ENCODE results near the gene OCIAD2.
A peak's percentile ranks its signal among the peaks of the same experiment; 100 is the strongest.

The OCIAD2 gene, protein sequence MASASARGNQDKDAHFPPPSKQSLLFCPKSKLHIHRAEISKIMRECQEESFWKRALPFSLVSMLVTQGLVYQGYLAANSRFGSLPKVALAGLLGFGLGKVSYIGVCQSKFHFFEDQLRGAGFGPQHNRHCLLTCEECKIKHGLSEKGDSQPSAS

DNA sequence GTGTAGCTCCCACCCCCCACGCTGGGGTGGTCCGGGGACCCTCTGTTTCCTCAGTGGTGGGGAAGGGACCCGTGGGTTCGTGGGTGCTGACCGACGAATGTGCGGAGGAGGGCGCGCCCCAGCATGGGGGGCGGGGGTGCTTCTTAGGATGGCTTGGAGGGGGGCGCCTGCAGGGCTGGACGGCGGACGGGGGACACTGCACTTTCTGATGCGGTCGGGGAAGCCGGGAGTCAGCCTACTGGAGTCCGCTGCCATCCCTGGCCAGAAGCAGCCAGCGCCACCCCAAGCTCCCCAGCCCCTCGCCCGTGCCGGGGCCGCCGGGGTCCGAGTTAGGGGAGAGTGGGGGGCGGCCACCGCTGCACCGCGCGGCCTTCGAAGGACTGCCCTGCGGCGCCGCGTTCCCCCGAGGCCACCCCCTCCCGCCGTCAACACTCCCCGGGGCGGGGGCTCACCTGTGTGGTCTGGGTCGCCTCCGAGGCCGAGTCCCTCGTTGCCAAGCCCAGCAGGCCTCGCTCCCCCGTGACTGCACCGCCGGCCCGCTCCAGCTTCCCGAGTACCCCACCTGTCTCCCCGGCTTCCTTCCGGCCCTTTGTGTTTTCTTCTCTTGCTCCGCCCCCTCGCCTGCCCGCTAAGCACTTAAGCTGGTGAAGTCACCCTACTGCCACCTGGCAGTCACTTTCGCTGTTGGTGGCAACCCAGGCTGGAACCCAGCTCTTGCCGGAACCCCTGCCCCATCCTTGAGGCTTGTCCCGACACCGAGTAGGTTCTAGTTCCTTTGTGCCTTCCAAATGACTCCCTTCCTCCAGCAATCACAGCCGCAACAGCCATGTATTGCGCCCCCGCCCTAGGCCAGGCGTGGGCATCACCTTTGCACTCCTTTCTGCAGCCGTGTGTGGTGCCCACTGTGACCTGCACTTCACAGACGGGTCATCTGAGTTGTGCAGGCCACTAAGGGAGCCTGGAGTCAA is at the start of gene OCIAD2:
Gene OCIAD2, minus strand, starts transcription at position 569 of the 968 bp plus-strand sequence. CDS start 2,225 bp downstream, outside the sequence.
- Mint-ChIP-seq H3K27me3 (ENCODE audit: low read depth) (peaks cover 5% of the 10 kb centered on the region), H3K27ac (peak within 1 kb of the TSS; percentile 87 to 95 (median 92)), H3K9me3 (no peaks in the 10 kb centered on the region), H3K4me1 (peaks cover 15% of the 10 kb centered on the region), H3K36me3 (ENCODE audit: low read depth) (peaks cover 13% of the 10 kb centered on the region), H3K4me3 (peak within 1 kb of the TSS; percentile 95 to 99 (median 96))
- TF ChIP-seq, protein P1, sequence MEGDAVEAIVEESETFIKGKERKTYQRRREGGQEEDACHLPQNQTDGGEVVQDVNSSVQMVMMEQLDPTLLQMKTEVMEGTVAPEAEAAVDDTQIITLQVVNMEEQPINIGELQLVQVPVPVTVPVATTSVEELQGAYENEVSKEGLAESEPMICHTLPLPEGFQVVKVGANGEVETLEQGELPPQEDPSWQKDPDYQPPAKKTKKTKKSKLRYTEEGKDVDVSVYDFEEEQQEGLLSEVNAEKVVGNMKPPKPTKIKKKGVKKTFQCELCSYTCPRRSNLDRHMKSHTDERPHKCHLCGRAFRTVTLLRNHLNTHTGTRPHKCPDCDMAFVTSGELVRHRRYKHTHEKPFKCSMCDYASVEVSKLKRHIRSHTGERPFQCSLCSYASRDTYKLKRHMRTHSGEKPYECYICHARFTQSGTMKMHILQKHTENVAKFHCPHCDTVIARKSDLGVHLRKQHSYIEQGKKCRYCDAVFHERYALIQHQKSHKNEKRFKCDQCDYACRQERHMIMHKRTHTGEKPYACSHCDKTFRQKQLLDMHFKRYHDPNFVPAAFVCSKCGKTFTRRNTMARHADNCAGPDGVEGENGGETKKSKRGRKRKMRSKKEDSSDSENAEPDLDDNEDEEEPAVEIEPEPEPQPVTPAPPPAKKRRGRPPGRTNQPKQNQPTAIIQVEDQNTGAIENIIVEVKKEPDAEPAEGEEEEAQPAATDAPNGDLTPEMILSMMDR (IDR thresholded peaks at IDR 0.05; ENCODE audit: unreplicated experiment in 3 of 3), result no peak

DNA sequence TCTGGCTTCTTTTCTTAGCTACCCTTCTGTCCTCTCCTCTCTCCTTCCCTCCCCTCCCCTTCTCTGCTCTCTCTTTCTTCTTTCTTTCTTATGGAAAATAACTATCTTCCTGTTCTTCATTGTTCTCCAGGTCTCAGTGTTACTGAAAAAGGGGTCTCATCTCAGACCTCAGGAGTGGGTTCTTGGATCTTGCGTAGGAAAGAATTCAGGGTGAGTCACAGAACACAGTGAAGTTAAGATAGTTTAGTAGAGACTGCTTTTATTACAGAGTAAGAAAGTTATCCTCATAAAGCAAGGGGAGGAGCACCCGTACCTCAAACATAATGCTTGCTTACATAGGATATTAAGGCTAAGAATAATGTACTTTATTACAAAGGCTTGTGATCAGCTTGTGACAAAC is 47.7 kb upstream of the OCIAD2 start:
- H3K9me3 Mint-ChIP-seq, result peaks cover 6% of the 10 kb centered on the region

DNA sequence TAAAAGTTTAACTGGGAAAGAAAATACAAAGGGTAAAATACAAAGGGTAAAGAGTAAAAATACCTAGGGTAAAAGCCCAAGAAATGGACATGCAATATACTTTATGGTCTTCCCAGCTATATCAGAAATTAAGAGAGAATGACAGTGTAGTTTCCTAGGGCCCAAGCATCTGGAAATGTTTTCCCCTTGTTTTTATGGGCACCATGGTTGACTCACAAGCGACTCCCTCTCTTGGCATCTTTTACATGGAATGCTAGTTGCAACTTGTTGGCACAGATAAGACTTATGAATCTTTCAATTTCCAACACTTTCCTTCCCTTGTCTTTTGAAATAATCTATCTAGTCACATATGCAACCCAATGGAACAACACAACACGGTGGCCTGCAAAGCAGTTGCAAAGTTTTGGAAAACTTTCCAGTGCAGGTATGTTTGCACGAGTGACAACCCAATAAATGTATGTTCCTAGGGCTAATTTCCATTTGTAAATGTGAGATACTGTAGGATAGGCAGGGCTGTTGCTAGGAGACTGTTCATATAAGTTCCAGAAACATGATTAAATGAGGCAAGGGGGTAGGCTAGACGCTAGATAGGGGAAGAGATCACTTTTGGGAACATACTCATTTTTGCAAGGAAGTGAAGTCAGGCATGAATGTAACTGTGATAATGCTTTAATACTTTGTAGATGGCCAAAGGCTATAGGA is 43.1 kb upstream of the OCIAD2 start:
- H3K9me3 Mint-ChIP-seq, result peaks cover 6% of the 10 kb centered on the region
- no peak overlapping the region for H3K4me3 Mint-ChIP-seq
- no peaks in the 10 kb centered on the region for H3K27me3 Mint-ChIP-seq (ENCODE audit: low read depth)
- H3K27ac Mint-ChIP-seq, result no peak overlapping the region
- no peaks in the 10 kb centered on the region for H3K36me3 Mint-ChIP-seq (ENCODE audit: low read depth)
- TF ChIP-seq, protein P1 (IDR thresholded peaks at IDR 0.05; ENCODE audit: unreplicated experiment in 3 of 3), result no peak
- no peaks in the 10 kb centered on the region for H3K4me1 Mint-ChIP-seq

More for the DNA sequence above, 47.7 kb upstream of the OCIAD2 start:
- TF ChIP-seq, protein P1 (IDR thresholded peaks at IDR 0.05; ENCODE audit: unreplicated experiment in 3 of 3), result no peak
- no peaks in the 10 kb centered on the region for H3K4me1 Mint-ChIP-seq
- no peaks in the 10 kb centered on the region for H3K36me3 Mint-ChIP-seq (ENCODE audit: low read depth)
- H3K27me3 Mint-ChIP-seq (ENCODE audit: low read depth), result peaks cover 9% of the 10 kb centered on the region
- H3K27ac Mint-ChIP-seq, result peak overlapping the region; percentile 23 to 64 (median 56)
- H3K4me3 Mint-ChIP-seq, result no peak overlapping the region

DNA sequence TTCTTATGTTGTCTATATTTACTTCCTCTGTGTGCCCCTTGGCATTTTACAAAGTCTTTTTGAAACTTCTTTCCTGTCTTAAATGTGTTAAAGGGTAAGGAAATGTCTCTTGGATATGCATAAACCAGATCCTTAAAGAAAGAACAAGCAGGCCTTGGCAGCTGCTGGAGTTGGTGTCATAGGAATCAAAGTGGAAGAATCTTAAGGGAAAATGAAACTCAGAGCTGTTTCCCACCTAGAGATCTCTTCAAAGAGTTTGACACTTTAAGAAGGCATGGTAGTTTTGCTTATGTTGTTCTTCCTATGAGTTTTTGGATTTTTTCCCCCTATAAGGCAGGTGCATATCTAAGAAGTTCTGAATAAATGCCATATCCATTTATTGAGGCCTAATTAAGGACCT is 42.5 kb upstream of the OCIAD2 start:
- Mint-ChIP-seq H3K27ac (no peak overlapping the region), H3K36me3 (ENCODE audit: low read depth) (no peaks in the 10 kb centered on the region), H3K4me1 (no peaks in the 10 kb centered on the region), H3K27me3 (ENCODE audit: low read depth) (no peaks in the 10 kb centered on the region), H3K9me3 (peaks cover 6% of the 10 kb centered on the region), H3K4me3 (no peak overlapping the region)
- TF ChIP-seq, protein P1 (IDR thresholded peaks at IDR 0.05; ENCODE audit: unreplicated experiment in 3 of 3), result no peak

DNA sequence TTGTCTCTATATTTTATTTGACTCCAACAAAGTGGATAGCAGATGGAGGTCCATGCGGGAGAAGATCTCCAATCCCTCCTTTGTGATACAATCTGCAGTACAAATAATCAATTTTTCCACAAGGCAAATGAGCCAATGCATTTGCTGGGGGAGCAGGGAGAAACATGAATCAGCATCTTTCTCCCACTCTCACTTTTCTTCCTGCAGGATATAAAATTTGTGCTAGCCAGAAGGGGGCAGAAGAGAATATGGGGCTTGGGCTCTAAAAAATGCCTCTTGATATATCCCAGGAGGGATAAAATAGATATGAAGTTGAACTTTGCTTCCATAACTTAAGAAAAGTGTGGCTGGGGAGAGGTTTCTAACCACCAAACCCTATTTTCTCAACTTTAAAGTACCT is 41.2 kb upstream of the OCIAD2 start:
- Mint-ChIP-seq H3K4me3 (no peak overlapping the region), H3K27me3 (ENCODE audit: low read depth) (no peaks in the 10 kb centered on the region), H3K27ac (no peak overlapping the region), H3K9me3 (peaks cover 6% of the 10 kb centered on the region), H3K36me3 (ENCODE audit: low read depth) (no peaks in the 10 kb centered on the region), H3K4me1 (no peaks in the 10 kb centered on the region)
- TF ChIP-seq, protein P1 (IDR thresholded peaks at IDR 0.05; ENCODE audit: unreplicated experiment in 3 of 3), result no peak
